Muscle layer of duodenum (tissue), 2 donors: Measurements from ENCODE around the gene P3H2.

Experiments used
- H3K27ac ChIP-seq: one replicate; pipeline ENCODE4 v1.7.0; 2013; ENCODE audit warnings: mild to moderate bottlenecking, low read length
- H3K27me3 ChIP-seq: one replicate; pipeline ENCODE4 v1.7.0; 2013; ENCODE audit warnings: low read depth, mild to moderate bottlenecking, control low read depth, low read length
- H3K36me3 ChIP-seq, 2 donors: one replicate each; pipeline ENCODE4 v1.7.0; 2013; ENCODE audit warnings: low read length in 2 of 2, control low read depth in 1 of 2, mild to moderate bottlenecking in 1 of 2; ENCODE audit not compliant: insufficient read depth in 2 of 2, control insufficient read depth in 1 of 2
- H3K4me1 ChIP-seq, 2 donors: one replicate each; pipeline ENCODE4 v1.7.0; 2013; ENCODE audit warnings: low read length in 2 of 2, mild to moderate bottlenecking in 2 of 2, control low read depth in 1 of 2, moderate library complexity in 1 of 2; ENCODE audit not compliant: insufficient read depth in 2 of 2, control insufficient read depth in 1 of 2
- H3K4me3 ChIP-seq, 2 donors: one replicate each; pipeline ENCODE4 v1.7.0; 2013; ENCODE audit warnings: low read length in 2 of 2, low read depth in 1 of 2, mild to moderate bottlenecking in 1 of 2
- H3K9me3 ChIP-seq, 2 donors: one replicate each; pipeline ENCODE4 v1.7.0; 2013; ENCODE audit warnings: low read length in 2 of 2, control low read depth in 1 of 2, mild to moderate bottlenecking in 1 of 2; ENCODE audit not compliant: control insufficient read depth in 1 of 2
- donor health status: healthy.

Gene P3H2

DNA sequence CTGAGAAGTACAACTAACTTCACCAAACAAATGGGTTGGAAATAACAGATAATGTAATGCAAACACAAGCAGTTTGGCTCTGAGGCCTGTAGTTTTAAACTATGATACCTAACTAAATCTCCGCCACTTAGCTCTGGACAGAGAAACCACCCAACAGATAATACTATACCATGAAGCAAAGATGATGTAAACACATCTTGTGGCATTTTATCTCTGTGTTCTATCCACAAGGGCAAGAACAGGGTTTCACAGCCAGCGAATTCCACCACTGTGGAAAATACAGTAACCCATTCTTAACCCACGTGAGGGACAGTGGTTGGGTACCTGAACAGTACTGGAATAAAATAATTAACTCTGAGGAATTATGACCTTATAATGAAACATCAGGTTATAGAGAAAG, 93.6 kb downstream of the P3H2 start:
- Histone ChIP-seq H3K27ac (no peak overlapping the region), H3K4me3 (no peak overlapping the region), H3K27me3 (no peaks in the 10 kb centered on the region), H3K9me3 (no peaks in the 10 kb centered on the region), H3K36me3 (no peaks in the 10 kb centered on the region), H3K4me1 (peaks cover 0 to 5% of the 10 kb centered on the region in 2 donors)

DNA sequence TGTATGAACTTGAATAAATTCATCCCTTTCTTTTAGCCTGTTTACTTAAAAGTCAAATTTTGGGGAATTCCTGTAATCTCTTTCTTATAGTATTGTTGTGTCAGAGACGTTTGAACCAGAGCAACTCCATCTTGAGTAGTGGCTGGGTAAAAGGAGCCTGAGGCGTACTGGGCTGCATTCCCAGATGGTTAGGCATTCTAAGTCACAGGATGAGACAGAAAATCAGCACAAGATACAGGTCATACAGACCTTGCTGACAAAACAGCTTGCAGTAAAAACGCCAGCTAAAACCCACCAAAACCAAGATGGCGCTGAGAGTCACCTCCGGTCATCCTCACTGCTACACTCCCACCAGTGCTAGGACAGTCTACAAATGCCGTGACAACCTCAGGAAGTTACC, 94.5 kb downstream of the P3H2 start:
- no peaks in the 10 kb centered on the region for H3K27me3 ChIP-seq
- no peaks in the 10 kb centered on the region for H3K9me3 ChIP-seq
- no peak overlapping the region for H3K4me3 ChIP-seq
- no peak overlapping the region for H3K27ac ChIP-seq
- H3K36me3 ChIP-seq, result no peaks in the 10 kb centered on the region
- H3K4me1 ChIP-seq, result no peaks in the 10 kb centered on the region

DNA sequence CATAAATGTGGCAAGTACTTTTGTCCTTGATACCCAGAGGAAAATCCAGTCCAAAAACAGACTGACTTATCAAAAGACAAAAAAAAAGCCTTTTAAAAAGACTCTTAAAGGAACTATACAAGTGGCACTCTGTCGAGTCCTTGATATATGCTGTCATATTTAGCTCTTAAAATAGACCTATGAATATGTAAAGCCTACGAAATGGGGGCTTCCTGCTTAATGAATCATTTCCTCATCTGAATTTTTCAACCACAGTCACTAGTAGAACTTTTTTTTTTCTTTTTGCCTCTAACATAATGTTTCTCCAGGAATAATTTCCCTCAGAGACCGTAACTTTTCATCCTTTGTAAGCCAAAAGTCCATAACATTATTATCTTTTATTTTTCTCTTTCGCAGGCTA, 95.8 kb downstream of the P3H2 start:
- H3K27me3 ChIP-seq, result no peaks in the 10 kb centered on the region
- H3K4me3 ChIP-seq, result no peak overlapping the region
- no peaks in the 10 kb centered on the region for H3K4me1 ChIP-seq
- H3K9me3 ChIP-seq, result no peaks in the 10 kb centered on the region
- H3K36me3 ChIP-seq, result no peaks in the 10 kb centered on the region
- no peak overlapping the region for H3K27ac ChIP-seq

DNA sequence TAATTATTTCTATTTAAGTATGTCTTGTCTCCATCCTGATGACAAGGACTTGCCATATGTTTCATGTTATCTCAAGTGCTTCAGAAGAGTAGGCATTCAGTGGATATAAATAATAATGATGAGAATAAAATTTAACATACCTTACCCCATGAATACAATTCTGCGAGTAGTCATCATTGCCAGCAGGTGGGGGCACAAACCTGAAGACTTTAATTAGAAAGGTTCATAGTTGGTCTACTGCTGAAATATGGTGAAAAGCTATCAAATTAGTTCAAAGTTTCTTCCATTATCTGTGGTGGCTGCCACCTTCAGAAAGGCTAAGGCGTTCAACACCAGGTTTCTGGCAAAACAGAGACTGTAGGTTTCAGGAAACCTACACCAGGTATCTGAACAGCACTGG, 100.9 kb downstream of the P3H2 start:
- H3K36me3 ChIP-seq, result no peaks in the 10 kb centered on the region
- H3K9me3 ChIP-seq, result no peaks in the 10 kb centered on the region
- H3K4me3 ChIP-seq, result no peak overlapping the region
- no peaks in the 10 kb centered on the region for H3K27me3 ChIP-seq
- no peak overlapping the region for H3K27ac ChIP-seq
- H3K4me1 ChIP-seq, result peaks cover 0 to 6% of the 10 kb centered on the region in 2 donors

DNA sequence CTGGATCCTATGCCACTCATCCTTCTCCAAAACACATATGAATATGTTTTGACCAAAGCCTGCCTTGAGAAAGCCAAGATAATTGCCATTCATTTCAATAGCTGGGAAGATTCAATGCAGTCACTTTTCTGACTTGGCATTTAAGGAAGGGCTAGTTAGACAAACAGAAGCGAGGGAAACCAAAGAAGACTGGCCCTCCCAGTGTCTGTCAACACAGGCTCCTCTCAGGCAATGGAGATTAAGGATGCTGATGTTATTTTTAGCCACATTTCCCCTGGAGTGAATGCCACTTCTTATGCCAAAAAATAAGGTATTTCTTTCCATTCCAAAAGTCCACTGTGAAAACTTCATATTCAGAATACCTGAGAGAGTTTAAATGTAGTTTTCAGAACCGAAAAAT, 101.7 kb downstream of the P3H2 start:
- H3K36me3 ChIP-seq, result no peaks in the 10 kb centered on the region
- no peak overlapping the region for H3K27ac ChIP-seq
- H3K4me1 ChIP-seq, result peaks cover 0 to 6% of the 10 kb centered on the region in 2 donors
- no peak overlapping the region for H3K4me3 ChIP-seq
- no peaks in the 10 kb centered on the region for H3K9me3 ChIP-seq
- no peaks in the 10 kb centered on the region for H3K27me3 ChIP-seq

DNA sequence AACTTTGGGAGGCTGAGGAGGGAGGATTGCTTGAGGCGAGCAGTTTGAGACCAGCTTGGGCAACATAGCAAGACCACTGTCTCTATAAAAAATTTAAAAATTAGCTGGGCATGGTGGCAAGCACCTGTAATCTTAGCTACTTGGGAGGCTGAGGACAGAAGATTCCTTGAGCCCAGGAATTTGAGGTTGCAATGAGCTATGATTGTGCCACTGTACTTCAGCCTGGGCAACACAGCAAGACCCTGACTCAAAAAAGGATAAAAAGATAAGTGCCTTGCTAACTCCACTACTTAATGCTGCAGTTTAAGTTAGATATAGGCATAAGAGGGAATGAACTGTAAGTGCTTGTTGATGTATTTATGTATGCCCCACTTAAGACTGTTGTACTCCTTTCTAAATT, 102.2 kb downstream of the P3H2 start:
- Histone ChIP-seq H3K4me1 (peaks cover 0 to 6% of the 10 kb centered on the region in 2 donors), H3K4me3 (no peak overlapping the region), H3K36me3 (no peaks in the 10 kb centered on the region), H3K27ac (no peak overlapping the region), H3K27me3 (no peaks in the 10 kb centered on the region), H3K9me3 (no peaks in the 10 kb centered on the region)

DNA sequence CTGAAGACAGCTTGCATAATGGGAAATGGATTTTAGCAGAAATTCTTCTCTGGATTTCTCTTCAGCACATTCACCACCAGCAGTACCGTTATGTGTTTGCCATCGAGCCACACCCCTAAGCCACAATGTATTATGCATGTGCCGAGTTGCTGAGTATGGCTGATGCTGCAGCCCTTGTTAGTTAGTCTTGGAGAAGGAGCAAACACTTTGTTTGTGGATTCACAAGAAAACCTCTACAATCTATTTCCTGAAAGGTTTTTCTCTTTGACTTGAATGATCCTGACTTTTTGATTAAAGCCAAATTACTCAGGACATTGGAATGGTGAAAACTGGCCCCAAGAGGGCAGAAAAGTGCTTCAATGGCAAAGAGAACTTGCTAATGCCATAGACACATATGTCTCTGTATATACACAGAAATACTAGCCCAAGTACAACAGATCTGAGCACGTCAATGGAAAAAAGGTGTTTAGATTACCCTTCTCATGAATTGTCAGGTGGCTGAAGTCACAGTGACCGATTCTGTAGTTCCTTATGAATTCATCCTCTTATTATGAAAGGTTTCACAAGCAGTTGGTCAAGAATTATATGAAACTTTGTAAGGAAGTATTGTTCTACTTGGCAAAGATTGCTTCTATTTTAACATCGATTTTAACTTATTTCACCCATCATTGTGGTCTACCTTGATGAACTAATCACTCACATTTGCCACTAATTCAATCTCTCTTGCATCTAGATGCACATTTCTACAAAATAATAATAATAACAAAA, 103.0 kb downstream of the P3H2 start:
- Histone ChIP-seq H3K4me3 (no peak overlapping the region), H3K9me3 (no peaks in the 10 kb centered on the region), H3K4me1 (peaks cover 0 to 6% of the 10 kb centered on the region in 2 donors), H3K27ac (no peak overlapping the region), H3K27me3 (no peaks in the 10 kb centered on the region), H3K36me3 (no peaks in the 10 kb centered on the region)

DNA sequence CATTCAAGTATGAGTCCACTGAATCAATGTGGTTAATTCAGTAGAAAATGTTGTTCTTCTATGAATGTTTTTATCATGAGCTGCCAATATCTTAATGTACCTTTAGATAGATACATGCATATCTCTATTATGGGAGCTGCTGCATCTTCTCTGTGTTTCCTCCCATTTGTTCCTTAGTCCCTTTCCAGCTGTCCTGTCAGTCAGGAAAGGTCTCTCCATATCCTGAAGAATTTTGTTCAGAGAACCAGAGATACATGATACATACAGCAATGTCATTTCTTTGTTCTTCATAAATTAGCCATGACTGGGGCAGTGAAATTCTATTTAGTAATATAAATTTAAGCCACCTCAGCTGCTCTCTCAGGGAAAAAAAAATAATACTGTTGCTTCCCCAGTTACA, 103.7 kb downstream of the P3H2 start:
- H3K4me3 ChIP-seq, result no peak overlapping the region
- H3K4me1 ChIP-seq, result peaks cover 0 to 6% of the 10 kb centered on the region in 2 donors
- H3K27ac ChIP-seq, result no peak overlapping the region
- H3K9me3 ChIP-seq, result no peaks in the 10 kb centered on the region
- no peaks in the 10 kb centered on the region for H3K27me3 ChIP-seq
- H3K36me3 ChIP-seq, result no peaks in the 10 kb centered on the region

DNA sequence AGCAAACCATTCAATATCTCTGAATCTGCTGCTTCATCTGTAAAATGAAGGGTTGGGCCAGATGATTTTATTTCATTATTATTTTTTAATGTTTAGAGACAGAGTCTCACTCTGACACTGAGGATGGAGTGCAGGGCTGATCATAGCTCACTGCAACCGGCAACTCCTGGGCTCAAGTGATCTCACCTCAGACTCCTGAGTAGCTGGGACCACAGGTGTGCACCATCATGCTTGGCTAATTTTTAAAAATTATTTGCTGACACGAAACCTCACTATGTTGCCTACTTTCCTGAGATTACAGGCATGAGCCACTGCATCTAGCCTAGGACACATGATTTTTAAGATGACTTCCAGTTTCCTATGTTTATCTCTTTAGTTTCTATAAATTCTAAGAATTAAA, 105.8 kb downstream of the P3H2 start:
- Histone ChIP-seq H3K9me3 (no peaks in the 10 kb centered on the region), H3K27ac (no peak overlapping the region)

DNA sequence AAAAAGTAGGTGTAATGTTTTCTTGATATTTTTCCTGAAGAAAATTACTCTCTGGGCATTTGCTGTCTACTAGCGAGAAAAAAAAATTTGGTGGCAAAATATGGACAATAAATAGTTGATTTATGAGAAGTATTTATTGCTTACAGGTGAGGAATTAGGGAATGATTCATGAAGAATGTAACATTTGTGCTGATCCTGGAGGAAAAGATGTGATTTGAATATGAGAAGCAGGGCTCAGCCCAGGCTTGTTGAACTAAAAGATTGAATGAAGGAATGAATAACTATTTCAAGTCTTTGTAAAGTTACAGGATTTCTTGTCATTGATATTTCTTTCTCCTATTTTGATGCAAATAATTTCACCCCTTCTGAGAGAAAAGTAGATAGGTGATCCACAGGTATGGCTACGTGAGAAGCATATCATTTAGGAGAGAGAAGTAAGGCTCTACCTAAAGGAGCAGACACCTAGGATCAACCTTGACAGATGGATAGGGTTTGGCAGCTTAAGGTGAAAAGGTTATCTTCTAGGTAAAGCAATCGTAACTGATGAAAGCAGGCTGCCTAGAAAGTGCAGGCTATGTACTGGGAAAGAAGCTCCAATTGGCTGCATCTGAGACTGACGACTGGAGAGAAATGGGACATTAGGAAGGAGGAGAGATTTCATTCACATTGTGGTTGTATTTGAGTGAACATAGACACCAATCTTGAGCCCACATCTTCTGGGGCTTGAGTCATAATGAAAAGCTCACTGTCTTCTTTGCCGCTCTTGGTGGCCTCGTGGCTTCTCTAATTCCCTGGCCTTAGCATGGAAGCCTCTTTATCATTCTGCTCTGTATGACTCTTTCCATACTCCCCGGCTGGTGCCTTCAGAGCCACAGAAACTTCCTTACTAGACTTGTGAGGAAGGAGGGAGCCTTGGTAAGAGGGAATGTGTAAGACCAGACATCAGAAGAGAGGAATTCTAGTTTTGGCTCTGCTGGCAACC, 106.5 kb downstream of the P3H2 start:
- Histone ChIP-seq H3K27ac (no peak overlapping the region), H3K4me1 (peaks cover 0 to 4% of the 10 kb centered on the region in 2 donors)

More for the DNA sequence above, 105.8 kb downstream of the P3H2 start:
- H3K4me3 ChIP-seq, result no peak overlapping the region
- H3K4me1 ChIP-seq, result peaks cover 0 to 6% of the 10 kb centered on the region in 2 donors
- no peaks in the 10 kb centered on the region for H3K36me3 ChIP-seq
- H3K27me3 ChIP-seq, result no peaks in the 10 kb centered on the region

DNA sequence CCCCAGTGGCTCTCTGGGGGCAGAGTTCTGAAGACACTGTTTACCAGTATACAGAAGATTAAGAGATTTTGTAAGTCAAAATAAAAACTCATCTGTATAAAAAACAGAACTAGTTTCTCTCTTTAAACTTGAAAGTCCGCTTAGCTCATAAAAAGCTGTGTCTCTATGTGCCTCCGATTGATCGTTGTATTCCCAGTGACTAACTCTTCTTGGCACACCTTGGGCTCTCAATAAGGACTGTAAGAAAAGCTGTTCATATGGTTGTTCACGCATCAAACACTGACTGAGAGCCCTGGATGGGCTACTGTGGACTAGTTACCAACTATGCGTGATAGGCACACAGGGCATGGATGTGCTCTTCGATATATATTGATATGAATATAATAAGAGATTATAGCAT, 107.9 kb downstream of the P3H2 start:
- Histone ChIP-seq H3K4me1 (no peaks in the 10 kb centered on the region), H3K27me3 (no peaks in the 10 kb centered on the region), H3K36me3 (no peaks in the 10 kb centered on the region), H3K4me3 (no peak overlapping the region), H3K9me3 (no peaks in the 10 kb centered on the region), H3K27ac (no peak overlapping the region)

More for the DNA sequence above, 106.5 kb downstream of the P3H2 start:
- no peaks in the 10 kb centered on the region for H3K9me3 ChIP-seq
- no peaks in the 10 kb centered on the region for H3K36me3 ChIP-seq
- H3K4me3 ChIP-seq, result no peak overlapping the region
- H3K27me3 ChIP-seq, result no peaks in the 10 kb centered on the region
